Sigmoid colon (tissue), 7 donors: ENCODE measurements around the gene CCDC61. TPM values are rescaled to one million over a fixed set of nuclear protein-coding genes. Genes with fewer than 3 reads are reported as not detected.

Experiments
- DNase-seq: peaks from one replicate; pipeline ENCODE4 v3.0.0-alpha.2; 2019
- H3K27ac ChIP-seq, 4 donors: fragments of 200-600 bp; sonication (generic); one replicate each; pipeline ENCODE4 v1.5.1; 2016 to 2019; ENCODE audit warnings: mild to moderate bottlenecking in 1 of 4
- H3K27me3 ChIP-seq, 3 donors: fragments of 200-600 bp; sonication (generic); one replicate each; pipeline ENCODE4 v1.5.1; 2019; ENCODE audit warnings: mild to moderate bottlenecking in 1 of 3
- H3K36me3 ChIP-seq, 4 donors: fragments of 200-600 bp; sonication (generic); one replicate each; pipeline ENCODE4 v1.5.1; 2016 to 2019
- H3K4me1 ChIP-seq, 4 donors: fragments of 200-600 bp; sonication (generic); one replicate each; pipeline ENCODE4 v1.5.1; 2017 to 2019
- H3K4me3 ChIP-seq, 4 donors: fragments of 200-600 bp; sonication (generic); one replicate each; pipeline ENCODE4 v1.5.1; 2017 to 2019; ENCODE audit warnings: mild to moderate bottlenecking in 2 of 4, moderate library complexity in 1 of 4
- H3K9me3 ChIP-seq, 4 donors: fragments of 200-600 bp in 3 of 4; sonication (generic) in 3 of 4; one replicate each; pipeline versions ENCODE4 v1.5.1 to v1.6.1; 2013 to 2019
- EP300 ChIP-seq, 4 donors: sonication (generic); formaldehyde crosslinking; IDR thresholded peaks; one replicate each; pipeline ENCODE4 v1.6.1; 2017; ENCODE audit warnings: antibody characterized with exemption in 4 of 4
- POLR2A ChIP-seq, 2 donors: fragments of 450-650 bp; IDR thresholded peaks; one replicate each; pipeline ENCODE4 v1.6.1; 2016; ENCODE audit warnings: antibody characterized with exemption in 2 of 2, mild to moderate bottlenecking in 2 of 2, moderate library complexity in 2 of 2
- POLR2AphosphoS5 ChIP-seq, 4 donors: sonication (generic); formaldehyde crosslinking; IDR thresholded peaks; one replicate each; pipeline ENCODE4 v1.6.1; 2017; ENCODE audit warnings: antibody characterized with exemption in 4 of 4
- WGBS, 2 donors: extraction: QIAGEN DNeasy Blood & Tissue Kit; methylation state at CpG; one replicate each; pipeline ENCODE4 v1.1.7; 2013; 5-methylcytosine and 5-hydroxymethylcytosine counted together
- intact Hi-C: fragments of 100-400 bp; cut with DNase I; formaldehyde crosslinking; loops from one replicate; pipeline ENCODE4 v1.15.1; 2023
- polyA plus RNA-seq, 3 donors: library from polyadenylated mRNA; stranded (reverse); fragments of 200-250 nt; gene quantifications; one replicate each; pipeline ENCODE4 v1.2.3, GENCODE V29; 2013
- total RNA-seq, 4 donors: library from RNA; depleted of rRNA; stranded (reverse); fragments of >200 nt; gene quantifications; one replicate each; pipeline ENCODE4 v1.1.0, GENCODE V29; 2016
- TF ChIP-seq, protein P1 (sequence below), 4 experiments: fragments of 450-650 bp in 3 of 4; fragments of 200-600 bp in 1 of 4; IDR thresholded peaks; one replicate each; pipeline ENCODE4 v1.5.1; 2016 to 2019; ENCODE audit warnings: antibody characterized with exemption in 4 of 4, mild to moderate bottlenecking in 3 of 4, moderate library complexity in 2 of 4
- donor health status: healthy with polysubstance abuse.
- donor health status: Bipolar disorder and iron deficiency.
- donor health status: healthy.

The CCDC61 gene, protein sequence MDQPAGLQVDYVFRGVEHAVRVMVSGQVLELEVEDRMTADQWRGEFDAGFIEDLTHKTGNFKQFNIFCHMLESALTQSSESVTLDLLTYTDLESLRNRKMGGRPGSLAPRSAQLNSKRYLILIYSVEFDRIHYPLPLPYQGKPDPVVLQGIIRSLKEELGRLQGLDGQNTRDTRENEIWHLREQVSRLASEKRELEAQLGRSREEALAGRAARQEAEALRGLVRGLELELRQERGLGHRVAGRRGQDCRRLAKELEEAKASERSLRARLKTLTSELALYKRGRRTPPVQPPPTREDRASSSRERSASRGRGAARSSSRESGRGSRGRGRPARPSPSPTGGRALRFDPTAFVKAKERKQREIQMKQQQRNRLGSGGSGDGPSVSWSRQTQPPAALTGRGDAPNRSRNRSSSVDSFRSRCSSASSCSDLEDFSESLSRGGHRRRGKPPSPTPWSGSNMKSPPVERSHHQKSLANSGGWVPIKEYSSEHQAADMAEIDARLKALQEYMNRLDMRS
- total RNA-seq (10 to 100 TPM in 2 of 4 donors, 1 to 10 TPM in 2; 5.0 to 15.2 (median 8.0) TPM), polyA plus RNA-seq (10 to 100 TPM in 2 of 3 donors, 1 to 10 TPM in 1; 9.6 to 16.3 (median 10.9) TPM)

DNA sequence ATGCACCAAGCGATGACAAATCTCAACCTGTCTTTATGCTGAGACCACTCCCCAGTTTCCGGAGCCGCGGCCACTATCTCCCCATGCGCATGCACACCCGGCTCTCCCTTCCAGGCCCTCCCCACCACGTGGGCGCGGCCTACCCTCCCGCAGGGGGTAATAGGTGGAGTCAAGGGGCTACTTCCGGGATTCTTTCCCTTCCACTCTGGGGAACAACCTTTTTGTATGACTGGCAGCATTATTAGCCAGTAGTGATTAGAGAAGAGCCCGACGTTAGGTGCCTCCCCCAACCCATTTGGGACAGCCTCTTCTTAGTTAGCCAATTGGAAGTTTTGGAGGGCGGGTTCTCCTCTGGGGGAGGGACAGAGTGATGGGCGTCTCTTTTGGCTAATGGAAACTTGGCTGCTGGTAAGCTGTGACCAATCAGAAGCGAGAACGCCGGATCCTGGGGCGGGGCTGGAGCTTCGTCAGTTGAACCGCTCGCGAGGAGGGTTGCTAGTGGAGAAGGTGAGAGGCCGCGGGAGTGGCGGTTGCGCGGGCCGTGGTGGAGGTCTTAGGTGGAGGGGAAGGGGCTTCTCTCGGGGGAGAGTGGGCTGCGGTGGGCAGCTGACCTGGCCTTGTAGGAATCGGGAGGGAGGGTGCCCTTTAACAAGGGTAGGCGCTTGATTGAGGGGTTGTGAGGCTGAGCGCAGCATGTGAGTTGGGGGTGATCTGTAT lies at the start of gene CCDC61:
Gene CCDC61 (plus strand): TSS at position 470 of the 717 bp plus-strand sequence. CDS start 7,552 bp downstream, outside the sequence.
- H3K27me3 ChIP-seq, result peaks cover 0 to 18% (median 10%) of the 10 kb centered on the region in 3 donors
- peak within 1 kb of the TSS; percentile 75 to 85 (median 82) for H3K27ac ChIP-seq
- 0 to 1% methylated on average over 34 of the region's 34 CpGs for WGBS, 2 donors
- H3K36me3 ChIP-seq, result no peaks in the 10 kb centered on the region
- peak; percentile 98 for DNase-seq
- no peaks in the 10 kb centered on the region for H3K9me3 ChIP-seq
- H3K4me3 ChIP-seq, result peak within 1 kb of the TSS; percentile 60 to 87 (median 74)
- intact Hi-C loops, result loop anchor here (5.0 kb wide), 2 partner anchors 93 to 108 kb away; partner anchors contain the start of genes IRF2BP1 and MYPOP
- H3K4me1 ChIP-seq, result peaks cover 0 to 18% (median 16%) of the 10 kb centered on the region in 4 donors
- TF ChIP-seq, protein P1, sequence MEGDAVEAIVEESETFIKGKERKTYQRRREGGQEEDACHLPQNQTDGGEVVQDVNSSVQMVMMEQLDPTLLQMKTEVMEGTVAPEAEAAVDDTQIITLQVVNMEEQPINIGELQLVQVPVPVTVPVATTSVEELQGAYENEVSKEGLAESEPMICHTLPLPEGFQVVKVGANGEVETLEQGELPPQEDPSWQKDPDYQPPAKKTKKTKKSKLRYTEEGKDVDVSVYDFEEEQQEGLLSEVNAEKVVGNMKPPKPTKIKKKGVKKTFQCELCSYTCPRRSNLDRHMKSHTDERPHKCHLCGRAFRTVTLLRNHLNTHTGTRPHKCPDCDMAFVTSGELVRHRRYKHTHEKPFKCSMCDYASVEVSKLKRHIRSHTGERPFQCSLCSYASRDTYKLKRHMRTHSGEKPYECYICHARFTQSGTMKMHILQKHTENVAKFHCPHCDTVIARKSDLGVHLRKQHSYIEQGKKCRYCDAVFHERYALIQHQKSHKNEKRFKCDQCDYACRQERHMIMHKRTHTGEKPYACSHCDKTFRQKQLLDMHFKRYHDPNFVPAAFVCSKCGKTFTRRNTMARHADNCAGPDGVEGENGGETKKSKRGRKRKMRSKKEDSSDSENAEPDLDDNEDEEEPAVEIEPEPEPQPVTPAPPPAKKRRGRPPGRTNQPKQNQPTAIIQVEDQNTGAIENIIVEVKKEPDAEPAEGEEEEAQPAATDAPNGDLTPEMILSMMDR (IDR thresholded peaks at IDR 0.05), result no peak
- TF ChIP-seq POLR2AphosphoS5 (IDR thresholded peaks at IDR 0.05), result peak; percentile 70 to 87 (median 86)
- TF ChIP-seq POLR2A (IDR thresholded peaks at IDR 0.05), result peak; percentile 74 to 92

DNA sequence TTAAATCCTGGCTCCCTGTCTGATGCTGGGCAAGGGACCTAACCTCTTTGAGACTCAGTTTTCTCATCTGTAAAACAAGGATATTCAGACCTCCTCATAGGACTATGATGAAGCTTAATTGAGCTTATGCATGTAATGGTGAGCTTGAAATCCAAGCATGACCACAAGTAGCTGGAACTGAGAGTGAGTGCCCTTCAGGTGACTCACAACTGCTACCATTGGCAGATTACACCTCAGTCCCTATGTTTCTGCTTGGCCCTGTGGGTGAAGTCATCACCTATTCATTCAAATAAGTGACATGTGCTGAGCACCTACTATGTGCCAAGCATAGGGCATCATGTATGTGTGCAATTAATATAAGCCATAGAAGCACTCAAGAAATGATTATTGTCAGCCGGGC lies 47.3 kb upstream of the CCDC61 start:
- Histone ChIP-seq H3K9me3 (no peaks in the 10 kb centered on the region), H3K27me3 (peaks cover 0 to 34% (median 3%) of the 10 kb centered on the region in 3 donors), H3K4me3 (no peak overlapping the region), H3K27ac (no peak overlapping the region), H3K36me3 (no peaks in the 10 kb centered on the region), H3K4me1 (peaks cover 0 to 7% (median 3%) of the 10 kb centered on the region in 4 donors)
- DNase-seq, result no peak
- 93% methylated on average over 1 of the region's 1 CpG for WGBS, 2 donors
- TF ChIP-seq POLR2A (IDR thresholded peaks at IDR 0.05), result no peak
- no peak for TF ChIP-seq POLR2AphosphoS5 (IDR thresholded peaks at IDR 0.05)
- TF ChIP-seq EP300 (IDR thresholded peaks at IDR 0.05), result no peak
- TF ChIP-seq, protein P1 (IDR thresholded peaks at IDR 0.05), result no peak
- intact Hi-C loops, result no loop called here

DNA sequence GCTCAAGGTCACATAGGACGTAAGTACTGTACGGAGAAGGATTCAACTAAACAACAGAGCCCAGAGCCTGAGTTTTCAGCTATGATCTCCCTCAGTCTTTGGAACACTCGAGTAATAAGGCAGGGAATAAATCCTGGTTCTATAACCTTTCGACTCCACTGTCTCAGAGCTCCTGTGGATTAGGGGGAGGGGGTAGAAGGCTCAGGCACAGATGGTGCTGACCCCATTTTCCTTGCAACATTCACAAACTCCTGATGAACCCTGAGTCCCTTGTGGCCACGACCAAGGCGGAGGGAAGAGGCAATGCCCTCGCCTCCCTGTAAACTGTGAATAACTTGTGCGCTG lies 43.0 kb upstream of the CCDC61 start:
- WGBS, 2 donors, result 34 to 47% methylated on average over 8 of the region's 8 CpGs
- Histone ChIP-seq H3K4me3 (no peak overlapping the region), H3K9me3 (no peaks in the 10 kb centered on the region), H3K36me3 (no peaks in the 10 kb centered on the region), H3K27ac (no peak overlapping the region), H3K4me1 (peaks cover 0 to 10% (median 6%) of the 10 kb centered on the region in 4 donors), H3K27me3 (peaks cover 3 to 57% (median 31%) of the 10 kb centered on the region in 3 donors)
- no peak for DNase-seq
- intact Hi-C loops, result no loop called here
- TF ChIP-seq, protein P1 (IDR thresholded peaks at IDR 0.05), result no peak
- TF ChIP-seq EP300 (IDR thresholded peaks at IDR 0.05), result no peak
- no peak for TF ChIP-seq POLR2AphosphoS5 (IDR thresholded peaks at IDR 0.05)

DNA sequence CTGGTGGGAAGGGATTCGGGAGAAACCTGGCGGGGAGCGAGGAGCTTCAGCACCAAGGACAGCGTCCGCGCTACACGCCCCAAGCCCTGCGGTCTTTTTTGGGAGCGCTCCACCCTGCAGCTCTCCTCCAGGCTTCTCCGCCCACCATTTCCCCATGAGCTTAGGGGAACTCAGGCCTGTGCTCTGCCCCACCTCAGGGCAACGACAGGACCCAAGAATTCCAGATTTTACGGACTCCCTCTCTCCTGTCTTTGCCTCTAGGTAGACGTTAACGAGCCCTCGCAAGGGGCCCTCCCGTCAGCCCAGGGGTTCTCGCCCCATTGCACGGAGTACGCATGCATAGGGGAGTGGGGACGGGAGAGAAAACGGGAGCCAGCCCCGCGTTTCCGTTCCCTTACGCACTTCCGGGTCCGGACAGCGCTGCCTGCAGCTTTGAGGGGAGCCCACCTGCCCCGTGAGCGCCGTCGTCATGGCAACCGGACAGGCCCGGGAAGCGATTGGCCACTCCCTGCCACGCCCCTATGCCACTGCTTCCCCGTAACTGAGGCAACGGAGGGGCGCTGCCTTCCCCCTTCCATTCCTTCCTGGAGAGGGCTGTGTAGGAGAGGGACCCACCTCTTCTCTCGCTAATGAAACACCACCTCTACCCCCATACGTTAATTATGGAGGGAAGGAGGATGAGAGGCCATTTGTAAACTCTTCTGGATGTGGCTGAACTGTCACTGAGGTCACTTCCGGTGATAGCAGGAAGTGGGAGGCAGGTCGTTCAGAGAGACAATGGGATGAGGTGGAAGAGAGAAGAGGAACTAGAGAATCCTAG lies 42.4 kb upstream of the CCDC61 start:
- H3K36me3 ChIP-seq, result no peaks in the 10 kb centered on the region
- 11 to 12% methylated on average over 43 of the region's 43 CpGs for WGBS, 2 donors
- H3K9me3 ChIP-seq, result no peaks in the 10 kb centered on the region
- TF ChIP-seq POLR2A (IDR thresholded peaks at IDR 0.05) (no peak), POLR2AphosphoS5 (IDR thresholded peaks at IDR 0.05) (no peak), EP300 (IDR thresholded peaks at IDR 0.05) (no peak)
- peaks cover 3 to 57% (median 31%) of the 10 kb centered on the region in 3 donors for H3K27me3 ChIP-seq
- no peak overlapping the region for H3K27ac ChIP-seq
- H3K4me3 ChIP-seq, result peak overlapping the region in 1 of 4 donors; percentile 8
- H3K4me1 ChIP-seq, result peaks cover 0 to 10% (median 6%) of the 10 kb centered on the region in 4 donors
- DNase-seq, result no peak
- intact Hi-C loops, result no loop called here
